Fibroblast of upper back skin (primary cell): ENCODE data around the gene NQO2.
"Not testable (repeated sequence)": the region's sequence is repeated elsewhere in the genome, so short reads cannot be mapped to it uniquely, and the experiment has no call there.

Experiments used
- DNase-seq: peaks from one replicate; pipeline ENCODE4 v3.0.0-alpha.2; 2013

Gene NQO2

DNA sequence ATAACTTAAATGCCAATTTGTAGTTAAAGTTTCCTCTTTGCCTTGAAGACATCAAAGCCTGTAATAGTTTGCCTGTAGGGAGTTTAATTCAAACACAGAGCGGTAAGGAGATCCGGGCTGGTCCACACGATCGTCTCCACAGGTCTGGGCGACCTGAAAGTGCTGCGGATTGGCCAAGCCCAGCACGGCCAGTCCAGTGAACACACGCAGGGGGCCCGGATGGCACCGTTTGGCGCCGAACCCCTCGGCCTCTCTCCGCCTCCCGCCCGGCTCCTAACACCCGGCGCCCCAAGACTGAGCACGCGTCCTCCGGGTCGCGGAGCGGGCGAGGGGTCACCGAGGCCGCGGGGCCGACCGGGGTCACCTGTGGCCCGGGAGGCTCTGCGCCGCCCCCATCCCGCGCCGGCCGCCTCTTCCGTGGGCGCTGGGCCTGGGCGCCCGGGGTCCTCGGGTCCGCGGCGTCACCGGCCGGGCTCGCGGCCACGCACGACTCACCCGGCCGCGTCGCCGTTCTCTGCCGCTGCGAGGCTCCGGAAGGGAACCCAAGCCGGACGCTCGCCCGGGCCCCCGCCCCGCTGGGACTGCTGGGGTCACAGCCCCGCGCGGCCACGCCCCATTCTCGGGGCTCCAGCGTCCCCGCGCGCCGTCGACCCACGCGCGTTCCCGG lies 28.8 kb upstream of the NQO2 start:
- no peak for DNase-seq

- DNase-seq = peak; percentile 77
These were observed 28.1 kb upstream of the NQO2 start, which contains the start of gene SERPINB6 for GRCh38 chr6:2971420-2972218. Gene SERPINB6 (minus strand): TSS chr6:2971567. CDS start chr6:2959332, 12,235 bp downstream.

- not testable (repeated sequence) for DNase-seq
These were observed 27.5 kb upstream of the NQO2 start for GRCh38 chr6:2972219-2972487.

- not testable (repeated sequence) for DNase-seq
These were observed 27.0 kb upstream of the NQO2 start for GRCh38 chr6:2972685-2973084.

GRCh38 chr6:2973180-2973579 lies 26.5 kb upstream of the NQO2 start:
- not testable (repeated sequence) for DNase-seq

GRCh38 chr6:2973676-2974075 lies 26.0 kb upstream of the NQO2 start:
- peak; percentile 62 for DNase-seq

DNA sequence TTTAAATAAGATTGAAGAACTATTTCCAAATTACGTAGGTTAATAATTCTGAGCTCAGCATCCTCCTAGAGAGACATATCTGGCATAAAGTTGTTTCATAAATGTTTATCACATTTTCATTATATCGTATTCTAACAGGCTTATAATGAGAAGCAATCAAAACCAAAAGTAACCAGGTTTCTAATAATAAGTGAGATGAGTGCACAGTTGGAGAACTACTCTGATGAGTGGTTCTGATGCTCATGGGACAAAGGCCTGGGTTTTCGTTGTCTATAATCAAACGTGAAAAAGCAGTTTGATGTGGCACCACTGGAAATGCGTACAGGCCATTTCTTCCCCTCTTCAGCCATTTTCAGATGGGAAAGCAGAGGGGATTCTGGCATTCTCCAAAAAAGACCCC lies 23.6 kb upstream of the NQO2 start:
- no peak for DNase-seq

- peak; percentile 85 for DNase-seq
These were observed 23.1 kb upstream of the NQO2 start for GRCh38 chr6:2976571-2977085.

- no peak for DNase-seq
These were observed 22.4 kb upstream of the NQO2 start for GRCh38 chr6:2977290-2977689.

DNA sequence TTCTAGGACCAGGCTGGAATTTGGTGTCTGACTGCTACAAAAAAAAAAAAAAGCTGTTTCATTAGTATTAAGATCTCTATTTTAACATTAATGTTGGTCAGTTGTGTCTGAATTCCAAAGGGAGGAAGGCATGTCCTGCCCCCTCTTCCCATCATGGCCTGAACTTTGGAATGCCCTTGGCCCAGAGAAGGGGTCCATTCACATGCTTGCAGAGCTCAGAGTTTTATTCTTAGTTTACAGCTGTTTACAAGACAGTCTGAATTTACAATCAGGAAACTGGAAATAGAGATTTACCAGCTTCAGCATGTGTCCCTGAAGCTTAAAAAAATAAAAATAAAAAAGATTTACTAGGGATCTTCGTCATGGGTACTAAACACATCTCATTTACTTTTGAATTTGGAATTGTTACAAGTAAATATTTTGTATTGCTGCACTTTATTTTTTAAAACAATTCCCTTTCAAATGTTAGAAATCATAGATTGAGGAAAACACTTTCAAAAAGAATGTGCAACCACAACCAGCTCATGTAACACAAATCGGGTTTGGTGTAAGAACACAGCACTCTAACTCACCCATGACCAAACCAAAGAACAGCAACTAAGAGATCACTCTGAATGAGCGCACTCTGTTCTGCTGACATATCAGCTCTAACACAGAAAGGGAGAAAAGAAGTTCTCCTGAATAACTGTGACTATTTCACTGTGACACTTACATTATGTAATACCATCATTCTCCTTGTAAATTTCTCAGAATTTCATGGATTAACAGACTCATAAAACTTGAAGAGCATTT lies 21.7 kb upstream of the NQO2 start:
- DNase-seq = no peak

DNA sequence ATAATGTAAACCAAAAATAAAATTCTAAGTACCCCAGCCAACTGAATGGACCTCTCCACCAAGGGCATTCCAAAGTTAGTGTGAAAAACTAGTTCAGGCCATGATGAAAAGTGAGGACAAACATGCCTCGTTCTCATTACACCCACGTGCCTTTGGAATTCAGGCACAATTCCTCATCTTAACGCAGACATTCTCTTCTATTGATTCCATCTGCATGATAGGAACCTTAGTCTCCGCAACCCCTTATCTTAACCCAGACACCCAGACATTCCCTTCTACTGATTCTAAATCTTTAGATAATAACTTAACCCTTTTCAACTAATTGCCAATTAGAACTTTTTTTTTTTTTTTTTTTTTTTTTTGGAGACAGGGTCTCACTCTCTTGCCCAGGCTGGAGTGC lies 20.8 kb upstream of the NQO2 start:
- no peak for DNase-seq

DNA sequence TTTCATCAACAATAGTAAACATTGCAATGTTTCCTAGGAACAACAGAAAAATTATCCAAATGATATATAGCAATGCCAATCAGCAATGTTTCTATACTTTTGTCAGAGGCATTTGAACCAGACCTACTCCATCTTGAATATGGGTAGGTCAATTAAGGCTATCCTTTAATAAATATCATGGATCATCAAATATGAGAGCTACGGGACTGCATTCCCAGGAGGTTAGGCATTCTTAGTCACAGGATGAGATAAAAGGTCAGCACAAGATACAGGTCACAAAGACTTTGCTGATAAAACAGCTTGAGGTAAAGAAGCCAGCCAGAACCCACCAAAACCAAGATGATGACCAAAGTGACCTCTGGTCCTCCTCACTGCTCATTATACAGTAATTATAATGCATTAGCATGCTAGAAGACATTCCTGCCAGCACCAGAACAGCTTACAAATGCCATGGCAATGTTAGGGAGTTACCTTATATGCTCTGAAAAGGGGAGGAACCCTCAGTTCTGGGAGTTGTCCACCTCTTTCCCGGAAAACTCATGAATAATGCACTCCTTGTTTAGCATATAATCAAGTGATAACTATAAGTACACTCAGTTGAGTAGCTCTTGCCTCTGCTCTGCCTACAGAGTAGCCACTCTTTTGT lies 19.8 kb upstream of the NQO2 start:
- DNase-seq = no peak

- DNase-seq = no peak
These were observed 19.2 kb upstream of the NQO2 start for GRCh38 chr6:2980465-2980855.

- no peak for DNase-seq
These were observed 17.1 kb upstream of the NQO2 start for GRCh38 chr6:2982426-2983117.

DNA sequence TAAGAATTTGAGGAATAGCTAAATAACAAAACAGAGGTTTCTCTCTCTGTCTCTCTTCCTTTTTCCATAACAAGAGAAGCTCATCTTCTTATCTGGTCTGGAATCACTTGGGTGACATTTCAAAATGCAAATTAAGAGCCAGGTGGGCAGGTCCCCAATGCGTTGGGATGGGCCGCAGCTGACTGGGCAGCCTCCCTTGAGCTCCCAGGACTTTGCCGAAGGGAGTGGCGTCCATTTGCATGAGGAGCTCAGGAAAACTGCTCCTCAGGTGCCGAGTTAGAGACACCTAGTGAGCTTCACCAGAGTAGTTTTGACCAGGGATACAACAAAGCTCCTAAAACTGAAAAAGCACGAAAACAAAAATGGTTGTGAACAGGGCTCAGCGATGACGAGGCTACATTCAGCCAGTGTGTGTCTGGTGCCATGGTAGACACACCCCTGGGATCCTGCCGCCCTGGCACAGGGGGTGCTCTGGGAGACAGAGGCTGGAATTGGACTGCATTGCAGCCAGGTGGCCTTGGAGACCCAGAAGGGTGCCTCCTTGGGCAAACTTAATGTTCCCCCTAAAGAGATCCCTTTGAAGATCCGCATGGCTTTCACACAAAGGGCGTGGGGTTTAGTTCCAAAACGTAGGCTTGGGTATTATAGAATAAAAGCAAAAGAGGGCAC lies 14.8 kb upstream of the NQO2 start:
- no peak for DNase-seq

GRCh38 chr6:2986722-2987221 lies 12.9 kb upstream of the NQO2 start:
- DNase-seq = peak; percentile 98

DNA sequence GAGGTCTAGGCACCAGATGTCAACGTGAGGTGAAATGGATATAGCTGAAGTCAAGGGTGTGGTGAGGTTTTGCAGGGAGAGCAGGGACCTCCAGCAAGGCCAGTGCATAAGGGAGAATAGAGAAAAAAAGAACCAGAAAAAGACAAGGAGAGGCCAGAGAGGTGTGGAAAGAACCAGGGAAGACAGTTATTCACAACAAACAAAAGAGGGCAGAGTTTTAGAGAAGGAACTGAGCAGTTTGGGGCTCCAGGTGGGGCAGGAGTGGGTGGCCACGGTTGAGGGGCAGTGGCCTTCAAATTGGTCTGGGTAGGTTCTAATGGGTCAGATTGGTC lies 11.6 kb upstream of the NQO2 start:
- no peak for DNase-seq

- peak; percentile 96 for DNase-seq
These were observed 11.0 kb upstream of the NQO2 start for GRCh38 chr6:2988426-2989331.

GRCh38 chr6:2989332-2990247 lies 10.1 kb upstream of the NQO2 start:
- peak; percentile 96 for DNase-seq
